Mesendoderm (in vitro differentiated cells): ENCODE results near the gene ZPR1.

Source experiments
- DNase-seq: peaks from one replicate; pipeline ENCODE4 v3.0.0; 2013
- H2AK5ac ChIP-seq: 2 replicates; pipeline ENCODE4 v1.6.1; 2013; ENCODE audit warnings: low read length, inconsistent platforms
- H2BK120ac ChIP-seq: 2 replicates; pipeline ENCODE4 v1.6.1; 2013; ENCODE audit warnings: low read depth, mild to moderate bottlenecking, low read length, moderate library complexity, mixed read lengths
- H2BK15ac ChIP-seq: replicated peaks from 2 replicates; pipeline ENCODE4 v1.6.1; 2013; ENCODE audit warnings: low read depth, mild to moderate bottlenecking, moderate library complexity
- H2BK5ac ChIP-seq: 2 replicates; pipeline ENCODE4 v1.6.1; 2013; ENCODE audit warnings: low read length, inconsistent platforms
- H3K18ac ChIP-seq: 2 replicates; pipeline ENCODE4 v1.6.1; 2013; ENCODE audit warnings: mild to moderate bottlenecking, low read length, mixed read lengths
- H3K23ac ChIP-seq: one replicate; pipeline ENCODE4 v1.6.1; 2013; ENCODE audit warnings: low read length
- H3K27ac ChIP-seq: 2 replicates; pipeline ENCODE4 v1.5.1; 2013; ENCODE audit warnings: low read depth, mild to moderate bottlenecking, inconsistent platforms, low read length, moderate library complexity
- H3K27me3 ChIP-seq: 2 replicates; pipeline ENCODE4 v1.6.1; 2013; ENCODE audit warnings: low read length, control low read depth, mild to moderate bottlenecking, inconsistent platforms; ENCODE audit not compliant: insufficient read depth, poor library complexity
- H3K36me3 ChIP-seq: 2 replicates; pipeline ENCODE4 v1.6.1; 2013; ENCODE audit warnings: low read length, inconsistent platforms; ENCODE audit not compliant: control insufficient read depth, insufficient read depth
- H3K4ac ChIP-seq: one replicate; pipeline ENCODE4 v1.6.1; 2013; ENCODE audit warnings: low read depth, mild to moderate bottlenecking, low read length, moderate library complexity
- H3K4me1 ChIP-seq: 2 replicates; pipeline ENCODE4 v1.6.1; 2013; ENCODE audit warnings: low read depth, low read length, inconsistent platforms; ENCODE audit not compliant: control insufficient read depth
- H3K4me2 ChIP-seq: 2 replicates; pipeline ENCODE4 v1.6.1; 2013; ENCODE audit warnings: low read length
- H3K4me3 ChIP-seq: 2 replicates; pipeline ENCODE4 v1.5.1; 2013; ENCODE audit warnings: mild to moderate bottlenecking, low read length
- H3K56ac ChIP-seq: one replicate; pipeline ENCODE4 v1.6.1; 2013; ENCODE audit warnings: low read length
- H3K79me1 ChIP-seq: 2 replicates; pipeline ENCODE4 v1.6.1; 2013; ENCODE audit warnings: low read length, inconsistent platforms
- H3K79me2 ChIP-seq: 2 replicates; pipeline ENCODE4 v1.6.1; 2013; ENCODE audit warnings: mild to moderate bottlenecking, low read length; ENCODE audit not compliant: control insufficient read depth, insufficient read depth
- H3K9ac ChIP-seq: 2 replicates; pipeline ENCODE4 v1.6.1; 2013; ENCODE audit warnings: low read length, inconsistent platforms
- H4K5ac ChIP-seq: one replicate; pipeline ENCODE4 v1.6.1; 2013; ENCODE audit warnings: low read length
- H4K8ac ChIP-seq: one replicate; pipeline ENCODE4 v1.6.1; 2013; ENCODE audit warnings: low read depth, mild to moderate bottlenecking, control low read depth, low read length, moderate library complexity
- WGBS: extraction: QIAGEN DNeasy Blood & Tissue Kit; methylation state at CpG from one replicate; pipeline ENCODE4 v1.1.7; 2013; ENCODE audit warnings: low lambda C conversion rate, missing lambda C conversion rate; ENCODE audit not compliant: insufficient coverage; ENCODE audit errors: extremely low coverage; 5-methylcytosine and 5-hydroxymethylcytosine counted together

Gene ZPR1

GRCh38 chr11:116742104-116742503 is 45.7 kb downstream of the ZPR1 start:
- no peaks in the 10 kb centered on the region for H3K79me2 ChIP-seq
- H2BK120ac ChIP-seq: no peak overlapping the region
- H3K4ac ChIP-seq: no peak overlapping the region
- no peak overlapping the region for H3K4me3 ChIP-seq
- no peak overlapping the region for H3K4me2 ChIP-seq
- no peaks in the 10 kb centered on the region for H3K79me1 ChIP-seq
- no peak overlapping the region for H3K23ac ChIP-seq
- WGBS: no CpG with 5 or more reads among the region's 6 CpGs
- H3K36me3 ChIP-seq: no peaks in the 10 kb centered on the region
- no peak overlapping the region for H2AK5ac ChIP-seq
- H2BK5ac ChIP-seq: no peak overlapping the region
- no peak overlapping the region for H2BK15ac ChIP-seq
- no peak overlapping the region for H3K9ac ChIP-seq
- no peaks in the 10 kb centered on the region for H3K27me3 ChIP-seq
- H3K18ac ChIP-seq: no peak overlapping the region
- peak; percentile 53 for DNase-seq
- peaks cover 4% of the 10 kb centered on the region for H3K4me1 ChIP-seq
- no peak overlapping the region for H3K27ac ChIP-seq
- peak overlapping the region; percentile 40 for H3K56ac ChIP-seq
- H4K8ac ChIP-seq: no peak overlapping the region
- H4K5ac ChIP-seq: no peak overlapping the region

DNA sequence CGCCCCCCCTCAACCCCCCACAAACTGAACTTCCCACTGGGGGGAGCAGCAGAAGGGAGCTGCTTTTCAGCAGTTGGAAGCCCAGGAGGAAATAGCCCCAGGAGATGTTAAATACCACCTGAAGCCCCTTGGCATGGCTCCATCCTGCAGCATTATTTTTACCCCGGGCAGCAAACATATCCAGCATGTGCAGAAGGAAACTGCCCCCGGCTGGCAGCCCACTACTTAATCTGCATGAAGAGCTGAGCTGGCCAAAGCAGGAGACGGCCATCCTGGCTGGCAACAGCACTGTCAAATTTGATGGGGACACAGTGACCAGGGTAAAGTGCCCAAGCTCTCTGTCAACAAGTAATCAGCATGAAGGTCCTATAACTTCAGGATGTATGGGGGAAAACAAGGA is 47.1 kb downstream of the ZPR1 start:
- H3K4ac ChIP-seq: no peak overlapping the region
- WGBS: no CpG with 5 or more reads among the region's 4 CpGs
- H4K8ac ChIP-seq: no peak overlapping the region
- H3K79me1 ChIP-seq: no peaks in the 10 kb centered on the region
- no peak overlapping the region for H2BK15ac ChIP-seq
- H3K9ac ChIP-seq: no peak overlapping the region
- no peak overlapping the region for H3K18ac ChIP-seq
- no peak for DNase-seq
- no peak overlapping the region for H3K4me3 ChIP-seq
- no peaks in the 10 kb centered on the region for H3K27me3 ChIP-seq
- H3K4me1 ChIP-seq: peaks cover 4% of the 10 kb centered on the region
- H2AK5ac ChIP-seq: no peak overlapping the region
- no peaks in the 10 kb centered on the region for H3K36me3 ChIP-seq
- no peak overlapping the region for H3K56ac ChIP-seq
- no peak overlapping the region for H2BK5ac ChIP-seq
- no peak overlapping the region for H3K23ac ChIP-seq
- no peak overlapping the region for H3K27ac ChIP-seq
- H2BK120ac ChIP-seq: no peak overlapping the region
- no peaks in the 10 kb centered on the region for H3K79me2 ChIP-seq
- H4K5ac ChIP-seq: no peak overlapping the region
- no peak overlapping the region for H3K4me2 ChIP-seq

- DNase-seq: no peak
- Histone ChIP-seq H4K5ac (no peak overlapping the region), H3K4ac (no peak overlapping the region), H3K9ac (no peak overlapping the region), H2BK15ac (no peak overlapping the region), H3K23ac (no peak overlapping the region), H3K56ac (no peak overlapping the region), H3K27ac (no peak overlapping the region), H2AK5ac (no peak overlapping the region), H3K18ac (no peak overlapping the region), H2BK120ac (no peak overlapping the region), H3K4me2 (no peak overlapping the region), H4K8ac (no peak overlapping the region), H3K4me3 (no peak overlapping the region), H3K4me1 (peaks cover 4% of the 10 kb centered on the region), H3K79me2 (no peaks in the 10 kb centered on the region), H3K27me3 (no peaks in the 10 kb centered on the region), H2BK5ac (no peak overlapping the region), H3K79me1 (no peaks in the 10 kb centered on the region), H3K36me3 (no peaks in the 10 kb centered on the region)
- WGBS: no CpG with 5 or more reads among the region's 2 CpGs
Measured at GRCh38 chr11:116738975-116739374, 48.8 kb downstream of the ZPR1 start.

DNA sequence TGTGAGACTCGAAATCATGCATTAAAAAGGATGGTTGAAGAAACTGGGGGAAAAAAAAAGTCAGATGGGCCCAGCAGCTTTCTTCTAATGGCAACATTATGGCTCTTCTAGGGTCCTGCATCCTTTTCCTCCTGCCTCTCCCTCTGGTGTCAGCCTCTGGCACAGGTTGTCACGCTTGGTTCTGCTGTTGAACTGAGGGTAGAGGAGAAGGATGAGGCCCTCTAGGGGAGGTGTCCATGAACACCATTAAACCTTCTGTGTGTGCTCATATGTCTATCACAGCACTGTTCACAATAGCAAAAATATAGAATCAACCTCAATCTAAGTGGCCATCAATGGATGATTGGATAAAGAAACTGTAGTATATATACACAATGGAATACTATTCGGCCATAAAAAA is 51.1 kb downstream of the ZPR1 start:
- no peak overlapping the region for H3K9ac ChIP-seq
- no peak overlapping the region for H2AK5ac ChIP-seq
- peak; percentile 87 for DNase-seq
- H3K4ac ChIP-seq: no peak overlapping the region
- H3K27me3 ChIP-seq: no peaks in the 10 kb centered on the region
- H2BK5ac ChIP-seq: no peak overlapping the region
- H2BK15ac ChIP-seq: no peak overlapping the region
- no peak overlapping the region for H3K27ac ChIP-seq
- H3K79me1 ChIP-seq: no peaks in the 10 kb centered on the region
- no peaks in the 10 kb centered on the region for H3K36me3 ChIP-seq
- H3K23ac ChIP-seq: no peak overlapping the region
- H3K4me2 ChIP-seq: no peak overlapping the region
- no peak overlapping the region for H3K4me3 ChIP-seq
- H3K79me2 ChIP-seq: no peaks in the 10 kb centered on the region
- H3K4me1 ChIP-seq: peaks cover 2% of the 10 kb centered on the region
- H2BK120ac ChIP-seq: no peak overlapping the region
- no peak overlapping the region for H4K5ac ChIP-seq
- no peak overlapping the region for H4K8ac ChIP-seq
- no CpG with 5 or more reads among the region's 3 CpGs for WGBS
- H3K18ac ChIP-seq: no peak overlapping the region
- H3K56ac ChIP-seq: no peak overlapping the region

- H3K4me1 ChIP-seq: no peaks in the 10 kb centered on the region
- DNase-seq: no peak
- H2BK5ac ChIP-seq: no peak overlapping the region
Measured at GRCh38 chr11:116733969-116734508, 53.8 kb downstream of the ZPR1 start.

GRCh38 chr11:116733043-116733755 is 54.6 kb downstream of the ZPR1 start:
- Histone ChIP-seq H2BK15ac (no peak overlapping the region), H3K36me3 (no peaks in the 10 kb centered on the region), H3K79me2 (no peaks in the 10 kb centered on the region), H3K4me2 (no peak overlapping the region), H3K4me1 (no peaks in the 10 kb centered on the region), H3K23ac (no peak overlapping the region), H2BK120ac (no peak overlapping the region), H3K18ac (no peak overlapping the region), H2AK5ac (no peak overlapping the region), H4K5ac (no peak overlapping the region), H3K27me3 (no peaks in the 10 kb centered on the region), H3K79me1 (no peaks in the 10 kb centered on the region), H4K8ac (no peak overlapping the region), H3K56ac (no peak overlapping the region), H2BK5ac (no peak overlapping the region), H3K27ac (no peak overlapping the region), H3K9ac (no peak overlapping the region), H3K4me3 (no peak overlapping the region), H3K4ac (no peak overlapping the region)
- DNase-seq: no peak
- WGBS: no CpG with 5 or more reads among the region's 10 CpGs

More at GRCh38 chr11:116733969-116734508, 53.8 kb downstream of the ZPR1 start:
- no CpG with 5 or more reads among the region's 11 CpGs for whole genome bisulfite sequencing
- no peak overlapping the region for H2BK15ac ChIP-seq
- H3K9ac ChIP-seq: no peak overlapping the region
- H2BK120ac ChIP-seq: no peak overlapping the region
- H3K27ac ChIP-seq: no peak overlapping the region
- no peak overlapping the region for H3K4me2 ChIP-seq
- H3K27me3 ChIP-seq: no peaks in the 10 kb centered on the region
- no peak overlapping the region for H3K4ac ChIP-seq
- H3K23ac ChIP-seq: no peak overlapping the region
- H4K8ac ChIP-seq: no peak overlapping the region
- H3K56ac ChIP-seq: no peak overlapping the region
- no peaks in the 10 kb centered on the region for H3K79me1 ChIP-seq
- H4K5ac ChIP-seq: no peak overlapping the region
- H2AK5ac ChIP-seq: no peak overlapping the region
- H3K36me3 ChIP-seq: no peaks in the 10 kb centered on the region
- H3K79me2 ChIP-seq: no peaks in the 10 kb centered on the region
- no peak overlapping the region for H3K4me3 ChIP-seq
- no peak overlapping the region for H3K18ac ChIP-seq
